ENCODE measurements around the gene FIBP.

The FIBP gene

DNA sequence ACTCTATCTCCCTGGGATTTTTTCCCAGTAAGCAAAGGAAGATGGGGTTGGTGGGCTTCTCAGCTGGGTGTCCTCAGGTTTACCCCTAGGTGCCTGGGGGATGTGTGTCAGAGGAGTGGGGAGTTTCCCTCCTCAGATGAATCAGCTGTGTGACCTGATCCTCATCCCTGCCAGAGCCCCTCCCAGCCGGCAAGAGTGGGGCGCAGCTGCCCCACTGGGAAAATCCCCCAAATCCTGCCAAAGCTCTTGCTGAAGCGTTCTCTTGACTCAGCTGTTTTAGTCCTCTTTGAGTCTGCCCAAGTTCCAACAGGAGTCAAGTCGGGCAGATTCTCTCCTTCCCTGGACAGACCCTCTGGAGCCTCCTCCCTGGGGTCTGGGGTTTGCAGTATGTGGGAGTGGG is 24.6 kb upstream of the FIBP start:
- TF ChIP-seq ZFX (IDR thresholded peaks at IDR 0.05): no peak
- TF ChIP-seq, protein P1, sequence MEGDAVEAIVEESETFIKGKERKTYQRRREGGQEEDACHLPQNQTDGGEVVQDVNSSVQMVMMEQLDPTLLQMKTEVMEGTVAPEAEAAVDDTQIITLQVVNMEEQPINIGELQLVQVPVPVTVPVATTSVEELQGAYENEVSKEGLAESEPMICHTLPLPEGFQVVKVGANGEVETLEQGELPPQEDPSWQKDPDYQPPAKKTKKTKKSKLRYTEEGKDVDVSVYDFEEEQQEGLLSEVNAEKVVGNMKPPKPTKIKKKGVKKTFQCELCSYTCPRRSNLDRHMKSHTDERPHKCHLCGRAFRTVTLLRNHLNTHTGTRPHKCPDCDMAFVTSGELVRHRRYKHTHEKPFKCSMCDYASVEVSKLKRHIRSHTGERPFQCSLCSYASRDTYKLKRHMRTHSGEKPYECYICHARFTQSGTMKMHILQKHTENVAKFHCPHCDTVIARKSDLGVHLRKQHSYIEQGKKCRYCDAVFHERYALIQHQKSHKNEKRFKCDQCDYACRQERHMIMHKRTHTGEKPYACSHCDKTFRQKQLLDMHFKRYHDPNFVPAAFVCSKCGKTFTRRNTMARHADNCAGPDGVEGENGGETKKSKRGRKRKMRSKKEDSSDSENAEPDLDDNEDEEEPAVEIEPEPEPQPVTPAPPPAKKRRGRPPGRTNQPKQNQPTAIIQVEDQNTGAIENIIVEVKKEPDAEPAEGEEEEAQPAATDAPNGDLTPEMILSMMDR (conservative IDR thresholded peaks at IDR 0.05): no peak
- H3K27ac ChIP-seq: no peak overlapping the region

DNA sequence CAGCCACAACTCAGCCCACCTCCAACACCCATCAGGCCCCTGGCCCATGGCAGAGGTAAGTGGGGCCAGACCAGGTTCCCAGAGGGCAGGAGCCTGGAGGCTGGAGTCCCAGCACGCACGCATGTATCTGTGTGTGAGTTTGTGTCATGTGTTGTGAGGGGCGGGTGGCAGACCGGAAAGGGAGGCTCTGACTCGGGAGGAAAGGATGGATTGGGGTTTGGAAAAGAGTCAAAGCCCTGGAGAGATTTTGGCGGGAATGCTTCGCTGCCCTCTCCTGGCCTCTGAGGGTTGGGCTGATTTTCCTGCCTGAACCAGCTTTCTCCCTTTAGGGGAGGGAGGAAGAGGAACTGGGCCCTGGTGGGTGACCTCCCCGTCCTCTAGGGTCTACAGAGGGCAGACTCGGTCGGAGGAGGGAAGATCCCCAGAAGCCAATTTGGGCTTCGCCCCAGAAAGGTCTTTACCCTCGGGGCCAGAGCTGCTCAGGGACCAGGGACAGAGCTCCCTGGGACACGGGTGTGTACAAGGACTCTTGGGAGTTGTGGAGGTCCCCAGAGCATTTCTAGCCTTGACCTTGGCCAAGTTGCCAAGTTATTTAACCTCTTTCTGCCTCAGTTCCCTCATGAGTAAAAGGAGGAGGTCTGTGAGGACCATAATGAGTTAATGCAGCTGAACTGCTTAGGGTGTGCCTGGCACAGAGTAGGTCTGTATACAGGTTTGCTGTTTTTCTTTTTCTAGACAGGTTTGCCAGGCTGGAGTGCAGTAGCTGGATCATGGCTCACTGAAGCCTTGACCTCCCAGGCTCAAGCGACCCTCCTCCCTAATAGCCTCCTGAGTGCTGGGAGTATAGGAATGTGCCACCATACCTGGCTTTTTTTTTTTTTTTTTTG is 23.7 kb upstream of the FIBP start:
- peak overlapping the region; percentile 7 for H3K27ac ChIP-seq
- no peak for TF ChIP-seq ZFX (IDR thresholded peaks at IDR 0.05)
- TF ChIP-seq, protein P1 (conservative IDR thresholded peaks at IDR 0.05): no peak; the same call in 1 of the 2 replicates

DNA sequence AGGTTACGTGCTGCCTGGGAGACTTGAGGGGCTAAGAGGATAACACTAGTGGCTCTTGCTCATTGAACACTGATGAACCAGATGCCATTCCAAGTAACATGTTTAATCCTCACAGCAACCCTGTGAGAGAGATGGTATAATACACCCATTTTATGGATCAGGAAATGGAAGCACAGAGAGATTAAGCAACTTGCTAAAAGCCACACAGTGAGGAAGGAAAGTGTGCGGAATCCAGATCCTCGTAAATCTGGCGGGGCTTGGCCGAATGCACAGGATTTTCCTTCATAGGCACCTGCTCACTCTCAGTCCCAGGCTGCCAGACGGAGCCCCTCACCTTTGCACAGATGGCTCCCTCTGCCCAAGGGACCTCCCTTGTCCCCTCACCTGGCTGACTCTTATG is 19.6 kb upstream of the FIBP start:
- no peak for TF ChIP-seq ZFX (IDR thresholded peaks at IDR 0.05)
- TF ChIP-seq, protein P1 (conservative IDR thresholded peaks at IDR 0.05): no peak
- H3K27ac ChIP-seq: no peak overlapping the region

DNA sequence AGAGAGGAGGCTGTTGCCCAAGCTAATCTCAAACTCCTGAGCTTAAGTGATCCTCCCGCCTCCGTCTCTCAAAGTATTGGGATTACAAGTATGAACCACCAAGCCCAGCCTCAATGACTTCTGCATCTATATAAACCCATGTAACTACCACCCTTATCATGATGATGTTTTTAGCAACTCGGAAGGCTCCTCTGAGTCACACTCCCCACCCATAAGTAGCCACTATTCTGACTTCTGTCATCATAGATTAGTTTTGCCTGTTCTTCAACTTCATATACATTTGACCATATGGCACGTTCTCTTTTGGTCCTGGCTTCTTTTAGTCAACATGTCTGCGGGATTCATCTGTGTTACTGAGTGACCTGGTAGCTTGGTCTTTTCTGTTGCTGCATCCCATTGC is 18.3 kb upstream of the FIBP start:
- no peak overlapping the region for H3K27ac ChIP-seq

DNA sequence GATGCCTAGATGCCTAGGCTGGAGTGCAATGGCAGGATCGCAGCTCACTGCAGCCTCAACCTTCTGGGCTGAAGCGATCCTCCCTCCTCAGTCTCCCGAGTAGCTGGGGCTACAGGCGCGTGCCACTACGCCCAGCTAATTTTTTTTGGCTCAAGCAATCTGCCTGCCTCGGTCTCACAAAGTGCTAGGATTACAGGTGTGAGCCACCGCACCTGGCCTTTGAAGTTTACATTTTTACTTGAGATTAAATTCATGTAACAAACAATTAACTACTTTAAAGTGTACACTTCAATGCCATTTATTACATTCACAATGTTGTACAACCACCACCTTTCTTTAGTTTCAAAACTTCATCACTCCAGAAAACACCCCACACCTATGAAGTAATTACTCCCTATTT is 15.4 kb upstream of the FIBP start:
- no peak overlapping the region for H3K27ac ChIP-seq
- TF ChIP-seq, protein P1 (conservative IDR thresholded peaks at IDR 0.05): no peak
- TF ChIP-seq ZFX (IDR thresholded peaks at IDR 0.05): no peak

More for the DNA sequence above, 18.3 kb upstream of the FIBP start:
- TF ChIP-seq ZFX (IDR thresholded peaks at IDR 0.05): no peak
- TF ChIP-seq, protein P1 (conservative IDR thresholded peaks at IDR 0.05): no peak

DNA sequence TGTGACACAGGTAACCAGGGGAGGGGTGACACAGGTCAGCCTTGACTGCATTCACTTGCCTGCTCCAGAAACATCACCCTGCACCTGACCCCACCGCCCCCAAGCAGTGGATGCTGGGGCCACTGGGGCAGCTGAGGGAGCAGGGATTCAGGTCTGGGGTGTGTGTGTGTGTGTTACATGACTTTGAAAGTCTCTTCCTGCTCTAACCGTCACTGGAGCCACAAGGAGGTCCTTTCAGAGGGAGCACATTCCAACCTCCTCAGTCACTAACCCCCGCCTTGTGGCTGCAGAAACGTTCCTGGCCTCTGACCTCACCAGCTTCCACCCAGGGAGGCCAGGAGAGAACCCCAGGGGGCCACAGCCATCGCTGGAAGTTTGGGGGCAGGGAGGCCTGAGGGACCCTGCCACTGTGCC is 14.8 kb upstream of the FIBP start:
- TF ChIP-seq ZFX (IDR thresholded peaks at IDR 0.05): no peak
- TF ChIP-seq, protein P1 (conservative IDR thresholded peaks at IDR 0.05): no peak
- no peak overlapping the region for H3K27ac ChIP-seq

DNA sequence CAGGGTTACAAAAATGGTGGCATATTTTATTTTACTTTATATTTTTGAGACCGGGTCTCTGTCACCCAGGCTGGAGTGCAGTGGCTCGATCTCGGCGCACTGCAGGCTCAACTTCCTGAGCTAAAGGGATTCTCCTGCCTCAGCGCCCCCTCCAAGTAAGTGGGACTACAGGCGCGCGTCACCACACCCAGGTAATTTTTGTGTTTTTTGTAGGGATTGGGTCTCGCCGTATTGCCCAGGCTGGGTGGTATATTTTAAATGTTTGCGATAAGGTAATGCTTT is 12.6 kb upstream of the FIBP start:
- H3K27ac ChIP-seq: no peak overlapping the region

More for the DNA sequence above, 12.6 kb upstream of the FIBP start:
- TF ChIP-seq, protein P1 (conservative IDR thresholded peaks at IDR 0.05): no peak
- no peak for TF ChIP-seq ZFX (IDR thresholded peaks at IDR 0.05)
